ENCODE measurements around the gene USP46. TPM values are rescaled to one million over a fixed set of nuclear protein-coding genes. Genes with fewer than 3 reads are reported as not detected.

The USP46 gene
- total and polyA plus RNA-seq, 2 of the 4 experiments (the other 2 are of a cell fraction), result 9.3 to 15.4 TPM

Other genes starting within 250 kb of the USP46 start
- not detected in 2 replicates for gene ERVMER34-1, start 92.1 kb upstream of the USP46 start, total RNA-seq (2012; rRNA removed)
- not detected in 2 replicates for gene ERVMER34-1, start 92.1 kb upstream of the USP46 start, polyA plus RNA-seq (2012; rRNA removed)
- gene RASL11B, start 203.0 kb upstream of the USP46 start, total RNA-seq (2012; rRNA removed), result 0.18 and 0.28 TPM in 2 replicates
- gene RASL11B, start 203.0 kb upstream of the USP46 start, polyA plus RNA-seq (2012; rRNA removed), result 0.26 and 0.31 TPM in 2 replicates